ENCODE results near the gene FAM168A. TPM values are rescaled to one million over a fixed set of nuclear protein-coding genes. Genes with fewer than 3 reads are reported as not detected.

The FAM168A gene
- total RNA-seq, 4 donors from 2014 or later: 17.7 to 40.1 (median 22.2) TPM

DNA sequence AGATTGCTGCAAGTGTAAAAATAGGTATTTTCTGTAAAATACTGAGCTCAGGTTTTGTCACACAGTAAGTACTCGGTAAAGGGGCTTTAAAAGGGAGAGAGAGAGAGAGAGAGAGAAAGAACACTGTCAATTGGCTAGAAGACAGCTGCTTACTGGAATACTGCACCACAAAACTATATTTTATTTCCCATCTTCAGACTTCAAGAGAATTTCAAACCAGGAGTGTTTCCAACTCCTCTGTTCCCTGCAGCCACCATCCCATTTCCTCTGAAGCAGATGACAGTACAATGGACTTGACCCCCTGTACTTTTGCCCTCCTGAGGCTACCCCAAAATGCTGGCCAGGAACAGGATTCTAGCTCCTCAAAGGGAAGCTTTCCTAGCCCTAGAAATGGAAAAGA, 132.0 kb downstream of the FAM168A start:
- Histone ChIP-seq H3K9me3 (no peaks in the 10 kb centered on the region), H3K27me3 (no peaks in the 10 kb centered on the region), H3K4me1 (peaks cover 8% of the 10 kb centered on the region), H3K4me3 (no peak overlapping the region), H3K27ac (no peak overlapping the region), H3K36me3 (no peaks in the 10 kb centered on the region)
- WGBS: 72% methylated on average over 1 of the region's 1 CpG
- no peak for DNase-seq (ENCODE audit: low spot score in 2 of 2)
- TF ChIP-seq POLR2AphosphoS5 (IDR thresholded peaks at IDR 0.05): no peak
- TF ChIP-seq EP300 (IDR thresholded peaks at IDR 0.05): no peak
- TF ChIP-seq POLR2A (IDR thresholded peaks at IDR 0.05): no peak
- TF ChIP-seq, protein P1, sequence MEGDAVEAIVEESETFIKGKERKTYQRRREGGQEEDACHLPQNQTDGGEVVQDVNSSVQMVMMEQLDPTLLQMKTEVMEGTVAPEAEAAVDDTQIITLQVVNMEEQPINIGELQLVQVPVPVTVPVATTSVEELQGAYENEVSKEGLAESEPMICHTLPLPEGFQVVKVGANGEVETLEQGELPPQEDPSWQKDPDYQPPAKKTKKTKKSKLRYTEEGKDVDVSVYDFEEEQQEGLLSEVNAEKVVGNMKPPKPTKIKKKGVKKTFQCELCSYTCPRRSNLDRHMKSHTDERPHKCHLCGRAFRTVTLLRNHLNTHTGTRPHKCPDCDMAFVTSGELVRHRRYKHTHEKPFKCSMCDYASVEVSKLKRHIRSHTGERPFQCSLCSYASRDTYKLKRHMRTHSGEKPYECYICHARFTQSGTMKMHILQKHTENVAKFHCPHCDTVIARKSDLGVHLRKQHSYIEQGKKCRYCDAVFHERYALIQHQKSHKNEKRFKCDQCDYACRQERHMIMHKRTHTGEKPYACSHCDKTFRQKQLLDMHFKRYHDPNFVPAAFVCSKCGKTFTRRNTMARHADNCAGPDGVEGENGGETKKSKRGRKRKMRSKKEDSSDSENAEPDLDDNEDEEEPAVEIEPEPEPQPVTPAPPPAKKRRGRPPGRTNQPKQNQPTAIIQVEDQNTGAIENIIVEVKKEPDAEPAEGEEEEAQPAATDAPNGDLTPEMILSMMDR (IDR thresholded peaks at IDR 0.05): no peak

DNA sequence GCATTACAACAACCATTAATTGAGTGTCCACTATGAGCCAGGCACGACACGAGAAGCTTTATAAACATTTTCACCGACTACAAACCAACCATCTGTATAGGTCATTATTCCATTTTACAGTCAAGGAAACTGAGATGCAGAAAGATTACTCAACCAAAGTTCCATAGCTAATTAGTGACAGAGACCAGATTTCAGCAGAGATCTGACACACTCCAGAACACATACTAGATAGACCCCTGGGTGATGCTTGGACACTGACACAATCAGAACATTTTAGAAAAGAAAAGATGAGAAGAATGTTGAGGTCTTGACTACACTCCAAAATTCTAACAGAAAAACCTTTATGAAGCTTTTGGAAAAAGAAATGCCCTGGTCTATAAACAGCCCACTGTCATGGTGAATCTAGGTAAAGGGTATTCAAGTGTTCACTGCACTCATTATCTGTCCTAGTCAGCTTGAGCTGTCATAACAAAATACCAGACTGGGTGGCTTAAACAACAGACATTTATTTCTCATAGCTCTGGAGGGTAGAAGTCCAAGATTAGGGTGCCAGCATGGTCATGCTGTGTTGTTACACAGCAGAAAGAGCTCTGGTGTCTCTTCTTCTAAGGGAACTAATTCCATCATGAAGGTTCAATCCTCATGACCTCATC, 132.8 kb downstream of the FAM168A start:
- no peaks in the 10 kb centered on the region for H3K27me3 ChIP-seq
- H3K4me1 ChIP-seq: peaks cover 8% of the 10 kb centered on the region
- no peaks in the 10 kb centered on the region for H3K36me3 ChIP-seq
- TF ChIP-seq, protein P1 (IDR thresholded peaks at IDR 0.05): no peak
- no peak for TF ChIP-seq EP300 (IDR thresholded peaks at IDR 0.05)
- TF ChIP-seq POLR2A (IDR thresholded peaks at IDR 0.05): no peak
- TF ChIP-seq POLR2AphosphoS5 (IDR thresholded peaks at IDR 0.05): no peak
- DNase-seq (ENCODE audit: low spot score in 2 of 2): no peak
- no peak overlapping the region for H3K4me3 ChIP-seq
- WGBS: 85% methylated on average over 3 of the region's 3 CpGs
- no peak overlapping the region for H3K27ac ChIP-seq
- no peaks in the 10 kb centered on the region for H3K9me3 ChIP-seq

DNA sequence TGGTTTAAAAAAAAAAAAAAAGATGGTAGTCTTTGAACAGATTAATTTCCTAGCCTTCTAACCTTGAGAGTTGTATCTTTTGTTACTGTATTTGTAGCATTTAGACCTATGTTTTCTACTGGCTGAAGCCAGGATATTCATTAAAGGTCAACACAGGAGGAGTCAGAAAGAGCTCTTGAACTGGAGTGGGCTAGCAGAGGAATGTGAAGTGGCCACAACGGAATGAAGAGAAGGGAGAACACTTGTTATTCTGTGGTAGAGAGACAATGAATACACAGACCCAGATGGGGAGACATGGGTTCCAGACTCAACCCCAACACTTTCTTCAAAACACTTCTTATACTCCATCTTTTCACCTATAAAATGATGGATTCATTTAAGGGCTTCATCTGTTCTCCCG, 133.6 kb downstream of the FAM168A start:
- H3K9me3 ChIP-seq: no peaks in the 10 kb centered on the region
- no peaks in the 10 kb centered on the region for H3K36me3 ChIP-seq
- WGBS: 69% methylated on average over 2 of the region's 2 CpGs
- DNase-seq (ENCODE audit: low spot score in 2 of 2): no peak
- no peaks in the 10 kb centered on the region for H3K27me3 ChIP-seq
- no peak for TF ChIP-seq POLR2A (IDR thresholded peaks at IDR 0.05)
- TF ChIP-seq EP300 (IDR thresholded peaks at IDR 0.05): no peak
- no peak for TF ChIP-seq POLR2AphosphoS5 (IDR thresholded peaks at IDR 0.05)
- TF ChIP-seq, protein P1 (IDR thresholded peaks at IDR 0.05): no peak
- no peak overlapping the region for H3K4me3 ChIP-seq
- peaks cover 8% of the 10 kb centered on the region for H3K4me1 ChIP-seq
- no peak overlapping the region for H3K27ac ChIP-seq

DNA sequence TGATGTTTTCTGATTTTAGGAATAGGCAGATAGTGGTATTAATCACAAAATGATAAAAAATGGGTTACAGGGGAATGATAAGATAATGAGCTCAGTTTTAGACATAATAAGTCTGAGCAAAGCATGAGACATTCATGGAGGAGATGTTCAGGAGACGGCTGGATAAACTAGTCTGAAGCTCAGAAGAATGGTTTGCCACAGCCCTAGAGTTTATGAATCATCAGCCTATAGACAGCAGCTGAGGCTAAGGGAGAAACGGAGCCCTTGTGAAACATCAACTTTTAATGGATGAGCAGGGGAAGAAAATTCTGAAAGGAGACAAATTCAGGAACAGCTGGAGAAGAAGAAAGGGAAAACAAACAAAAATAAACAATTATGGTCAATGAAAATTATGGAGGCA, 134.6 kb downstream of the FAM168A start:
- no peak for TF ChIP-seq POLR2A (IDR thresholded peaks at IDR 0.05)
- no peak for TF ChIP-seq EP300 (IDR thresholded peaks at IDR 0.05)
- no peak for TF ChIP-seq POLR2AphosphoS5 (IDR thresholded peaks at IDR 0.05)
- TF ChIP-seq, protein P1 (IDR thresholded peaks at IDR 0.05): no peak
- Histone ChIP-seq H3K9me3 (no peaks in the 10 kb centered on the region), H3K27me3 (no peaks in the 10 kb centered on the region), H3K4me3 (no peak overlapping the region), H3K27ac (no peak overlapping the region), H3K4me1 (peaks cover 8% of the 10 kb centered on the region), H3K36me3 (no peaks in the 10 kb centered on the region)
- WGBS: 78% methylated on average over 2 of the region's 2 CpGs
- DNase-seq (ENCODE audit: low spot score in 2 of 2): no peak

DNA sequence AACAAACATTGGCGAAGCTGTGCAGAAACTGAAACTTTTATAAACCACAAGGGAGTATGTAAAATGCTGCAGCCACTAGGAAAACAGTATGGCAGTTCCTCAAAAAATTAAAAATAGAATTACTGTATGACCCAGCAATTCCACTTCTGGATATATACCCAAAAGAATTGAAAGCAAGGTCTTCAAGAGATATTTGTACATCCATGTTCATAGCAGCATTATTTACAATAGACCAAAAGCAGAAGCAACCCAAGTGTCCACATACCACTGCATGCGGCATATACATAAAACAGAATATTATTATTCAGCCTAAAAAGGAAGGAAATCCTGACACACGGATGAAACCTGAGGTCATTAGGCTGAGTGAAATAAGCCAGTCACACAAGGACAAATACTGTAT, 135.9 kb downstream of the FAM168A start:
- 70% methylated on average over 3 of the region's 3 CpGs for WGBS
- no peak for DNase-seq (ENCODE audit: low spot score in 2 of 2)
- Histone ChIP-seq H3K27me3 (no peaks in the 10 kb centered on the region), H3K36me3 (no peaks in the 10 kb centered on the region), H3K4me3 (no peak overlapping the region), H3K9me3 (no peaks in the 10 kb centered on the region), H3K27ac (no peak overlapping the region), H3K4me1 (peaks cover 4% of the 10 kb centered on the region)
- TF ChIP-seq POLR2A (IDR thresholded peaks at IDR 0.05) (no peak), POLR2AphosphoS5 (IDR thresholded peaks at IDR 0.05) (no peak), EP300 (IDR thresholded peaks at IDR 0.05) (no peak)
- TF ChIP-seq, protein P1 (IDR thresholded peaks at IDR 0.05): no peak
